Measurements from ENCODE around the gene CACNA1D.

The CACNA1D gene

DNA sequence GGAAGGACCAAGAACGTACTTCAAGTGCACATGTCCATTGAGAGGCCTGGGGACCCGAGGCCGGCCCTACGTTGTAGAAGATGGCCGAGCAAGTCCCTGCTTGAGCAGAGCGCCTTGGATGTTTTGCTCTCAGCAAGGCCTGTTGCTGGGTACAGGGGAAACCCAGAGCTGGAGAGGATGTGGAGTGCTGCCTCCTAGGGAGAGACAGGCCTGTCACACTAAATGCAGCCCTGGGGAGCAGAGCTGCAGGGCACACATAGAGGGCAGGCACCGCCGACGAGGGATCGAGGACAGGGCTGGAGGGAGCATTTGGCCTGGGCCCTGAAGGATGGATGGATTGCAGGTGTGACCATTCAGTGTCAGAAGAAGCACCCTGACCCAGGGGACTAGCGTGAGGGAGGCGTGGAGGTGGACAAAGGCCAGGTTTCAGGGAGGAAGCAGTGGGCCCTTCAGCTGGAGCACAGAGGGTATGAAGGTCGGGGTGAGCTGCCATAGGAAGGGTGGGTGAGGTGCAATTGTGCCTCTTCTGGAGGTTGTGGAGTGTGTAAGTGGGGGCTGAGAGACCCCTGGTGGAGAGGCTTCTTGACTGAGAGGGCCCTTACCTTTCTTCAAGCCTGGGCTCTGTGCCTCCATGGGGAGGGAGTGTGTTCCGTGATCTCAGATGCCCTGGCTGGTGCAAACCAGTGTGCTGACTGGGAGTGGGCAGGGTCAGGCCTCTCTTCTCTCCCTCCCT is 209.4 kb downstream of the CACNA1D start:
- DNase-seq (ENCODE audit: low spot score in 2 of 2) (peak in 1 of 2 donors; percentile 41), ATAC-seq (no peak)
- peaks cover 5% of the 10 kb centered on the region for H3K4me1 Mint-ChIP-seq
- H3K9me3 Mint-ChIP-seq = no peaks in the 10 kb centered on the region
- H3K36me3 Mint-ChIP-seq = no peaks in the 10 kb centered on the region
- no peak overlapping the region for H3K4me3 Mint-ChIP-seq
- H3K27ac Mint-ChIP-seq = no peak overlapping the region

DNA sequence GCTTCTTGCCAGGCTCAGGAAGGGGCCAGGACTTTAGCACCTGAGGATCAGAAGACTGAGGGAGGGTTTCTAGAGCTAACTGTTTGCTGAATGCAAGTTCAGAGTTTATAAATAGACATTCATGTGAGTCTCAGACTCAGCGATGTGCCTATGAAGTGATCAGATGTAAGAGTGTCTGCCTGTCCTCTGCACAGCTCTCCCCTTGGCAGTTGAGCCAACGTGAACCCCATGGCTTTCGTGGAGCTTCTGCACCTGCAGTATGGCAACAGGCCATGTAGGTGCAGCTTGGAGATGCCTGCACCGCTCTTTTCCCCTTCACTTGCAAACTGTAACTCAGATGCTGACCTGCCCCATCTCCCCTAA is 209.9 kb downstream of the CACNA1D start:
- Mint-ChIP-seq H3K9me3 (no peaks in the 10 kb centered on the region), H3K4me1 (peaks cover 5% of the 10 kb centered on the region), H3K4me3 (no peak overlapping the region), H3K36me3 (no peaks in the 10 kb centered on the region), H3K27ac (no peak overlapping the region)
- DNase-seq (ENCODE audit: low spot score in 2 of 2) (no peak), ATAC-seq (no peak)

DNA sequence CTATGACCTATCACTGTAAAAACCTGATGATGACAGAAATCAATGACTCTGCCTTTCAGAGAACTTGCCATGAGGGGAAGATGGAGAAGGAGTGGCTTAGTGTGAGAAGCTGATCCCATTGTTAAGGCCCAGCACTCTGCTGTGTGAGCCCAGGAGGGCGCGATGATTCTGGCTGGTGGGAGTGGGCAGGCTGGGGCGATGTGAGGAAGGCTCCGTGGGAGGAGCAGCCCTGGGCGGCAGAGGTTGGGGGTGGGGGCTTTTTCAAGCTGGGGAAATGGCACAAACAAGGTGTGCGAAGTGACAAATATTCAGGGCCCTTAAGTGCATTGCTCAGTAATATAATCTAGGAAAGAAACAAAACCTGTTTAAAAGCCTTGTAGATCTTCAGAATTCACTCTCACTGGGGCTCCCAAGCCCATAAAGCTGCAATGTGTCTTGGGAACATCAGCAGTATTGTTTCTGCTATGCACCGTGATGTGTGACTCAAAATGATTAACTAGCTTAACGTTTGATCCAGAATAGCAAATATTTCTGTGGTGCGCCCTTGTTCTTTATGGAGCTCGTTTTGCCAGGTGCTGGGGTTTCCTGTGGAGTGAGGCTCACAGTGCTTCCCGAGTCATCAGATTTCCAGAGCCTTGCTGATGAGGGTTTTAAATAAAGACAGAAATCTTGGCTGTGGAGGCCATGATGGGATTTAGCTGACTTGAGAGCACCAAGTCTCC is 210.8 kb downstream of the CACNA1D start:
- H3K27ac Mint-ChIP-seq = no peak overlapping the region
- no peaks in the 10 kb centered on the region for H3K36me3 Mint-ChIP-seq
- H3K4me3 Mint-ChIP-seq = no peak overlapping the region
- DNase-seq (ENCODE audit: low spot score in 2 of 2) = peak in 1 of 2 donors; percentile 23
- H3K9me3 Mint-ChIP-seq = no peaks in the 10 kb centered on the region
- ATAC-seq = no peak
- H3K4me1 Mint-ChIP-seq = peaks cover 9% of the 10 kb centered on the region

DNA sequence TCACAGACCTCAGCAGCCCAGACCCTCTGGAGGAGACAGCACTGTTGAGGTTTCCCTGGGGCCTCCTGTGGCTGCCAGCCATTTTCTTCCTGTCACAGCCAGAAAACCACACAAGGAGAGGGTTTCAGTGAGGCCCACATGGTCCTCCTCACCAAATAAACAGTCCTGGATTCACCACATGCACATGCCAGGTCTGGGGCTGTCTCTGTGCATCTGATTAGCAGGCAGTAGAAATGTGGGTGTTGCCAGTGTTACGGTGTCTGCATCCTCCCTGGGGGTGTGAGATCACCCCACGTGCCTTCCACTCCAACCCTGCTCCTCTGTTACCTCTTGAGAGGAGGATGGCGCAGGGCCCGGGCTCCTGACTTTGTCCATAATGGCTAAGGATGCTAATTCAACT is 211.4 kb downstream of the CACNA1D start:
- peak; percentile 40 for ATAC-seq
- no peaks in the 10 kb centered on the region for H3K36me3 Mint-ChIP-seq
- peaks cover 12% of the 10 kb centered on the region for H3K4me1 Mint-ChIP-seq
- no peaks in the 10 kb centered on the region for H3K9me3 Mint-ChIP-seq
- peak in 1 of 2 donors; percentile 23 for DNase-seq (ENCODE audit: low spot score in 2 of 2)
- H3K27ac Mint-ChIP-seq = no peak overlapping the region
- H3K4me3 Mint-ChIP-seq = no peak overlapping the region

DNA sequence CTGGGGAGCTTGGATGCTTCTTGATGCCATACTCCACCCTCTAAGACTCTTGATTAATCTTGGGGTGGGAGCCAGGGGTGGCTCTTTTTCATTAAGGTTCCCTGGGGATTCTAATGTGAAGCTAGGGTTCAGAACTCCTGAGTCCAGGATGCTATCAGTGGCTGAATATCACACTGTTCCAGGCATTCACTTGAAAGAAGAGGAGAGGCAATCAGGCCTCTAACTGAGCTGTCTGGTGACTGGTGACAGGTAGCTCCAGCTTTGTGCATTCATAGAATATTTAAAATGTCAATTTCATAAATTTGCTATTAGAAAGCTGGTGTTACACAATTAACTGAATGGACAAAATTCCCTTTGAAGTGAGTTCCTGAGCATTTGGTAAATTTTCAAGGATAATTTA is 212.8 kb downstream of the CACNA1D start:
- DNase-seq (ENCODE audit: low spot score in 2 of 2) (peak in 1 of 2 donors; percentile 33), ATAC-seq (no peak)
- Mint-ChIP-seq H3K4me1 (peaks cover 12% of the 10 kb centered on the region), H3K4me3 (no peak overlapping the region), H3K36me3 (no peaks in the 10 kb centered on the region), H3K9me3 (no peaks in the 10 kb centered on the region), H3K27ac (no peak overlapping the region)

DNA sequence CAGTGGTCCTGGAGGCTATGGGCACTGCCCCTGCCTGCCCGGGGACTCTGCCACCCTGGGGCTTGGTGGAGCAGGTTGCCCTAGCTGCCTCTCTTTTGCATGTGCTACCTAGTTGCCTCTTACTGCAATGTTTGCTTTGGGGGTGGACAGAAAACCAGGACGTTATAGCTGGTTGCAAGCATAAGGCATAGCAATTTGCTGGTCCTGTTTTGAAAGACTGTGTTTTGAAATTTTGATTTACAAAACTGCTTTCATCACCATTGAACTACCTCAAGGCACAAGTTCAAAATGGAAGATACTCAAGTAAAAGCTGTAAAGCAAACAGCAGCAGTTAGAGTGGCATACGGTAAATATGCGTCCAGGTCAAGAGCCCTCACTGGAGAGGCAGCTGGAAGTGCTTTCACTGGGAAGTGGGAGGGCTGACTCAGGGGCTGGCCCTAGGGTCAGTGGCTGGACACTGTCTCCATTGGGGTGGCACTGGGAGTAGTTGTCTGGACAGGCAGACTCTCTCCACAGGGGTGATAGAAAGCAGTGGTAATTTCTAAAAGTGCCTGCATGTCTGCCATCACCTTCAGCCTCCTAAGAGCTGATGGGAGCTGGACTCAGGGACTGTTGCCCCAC is 213.7 kb downstream of the CACNA1D start:
- Mint-ChIP-seq H3K36me3 (no peaks in the 10 kb centered on the region), H3K4me1 (peaks cover 18% of the 10 kb centered on the region), H3K4me3 (no peak overlapping the region), H3K27ac (no peak overlapping the region), H3K9me3 (no peaks in the 10 kb centered on the region)
- no peak for ATAC-seq
- DNase-seq (ENCODE audit: low spot score in 2 of 2) = peak in 1 of 2 donors; percentile 32

DNA sequence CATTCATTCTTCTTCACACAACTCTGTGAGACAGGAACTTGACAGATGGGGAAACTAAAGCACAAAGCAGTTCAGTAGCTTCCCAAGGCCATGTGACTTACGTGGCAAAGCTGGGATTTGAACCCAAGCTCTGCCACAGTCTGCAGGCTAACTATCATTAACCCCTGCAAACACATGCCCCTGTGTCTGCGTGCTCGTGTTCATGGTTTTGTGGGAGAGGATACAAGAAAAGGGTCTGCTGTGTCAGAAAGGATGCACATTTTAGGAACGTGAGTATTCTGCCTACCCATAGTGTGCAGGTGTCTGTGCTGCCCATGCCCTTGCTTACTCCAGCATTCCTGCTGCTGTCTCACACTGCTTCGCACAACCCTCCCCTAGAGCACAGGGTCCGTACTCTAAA is 214.8 kb downstream of the CACNA1D start:
- no peaks in the 10 kb centered on the region for H3K36me3 Mint-ChIP-seq
- ATAC-seq = no peak
- DNase-seq (ENCODE audit: low spot score in 2 of 2) = no peak
- H3K4me1 Mint-ChIP-seq = peaks cover 18% of the 10 kb centered on the region
- H3K4me3 Mint-ChIP-seq = no peak overlapping the region
- H3K9me3 Mint-ChIP-seq = no peaks in the 10 kb centered on the region
- H3K27ac Mint-ChIP-seq = no peak overlapping the region

DNA sequence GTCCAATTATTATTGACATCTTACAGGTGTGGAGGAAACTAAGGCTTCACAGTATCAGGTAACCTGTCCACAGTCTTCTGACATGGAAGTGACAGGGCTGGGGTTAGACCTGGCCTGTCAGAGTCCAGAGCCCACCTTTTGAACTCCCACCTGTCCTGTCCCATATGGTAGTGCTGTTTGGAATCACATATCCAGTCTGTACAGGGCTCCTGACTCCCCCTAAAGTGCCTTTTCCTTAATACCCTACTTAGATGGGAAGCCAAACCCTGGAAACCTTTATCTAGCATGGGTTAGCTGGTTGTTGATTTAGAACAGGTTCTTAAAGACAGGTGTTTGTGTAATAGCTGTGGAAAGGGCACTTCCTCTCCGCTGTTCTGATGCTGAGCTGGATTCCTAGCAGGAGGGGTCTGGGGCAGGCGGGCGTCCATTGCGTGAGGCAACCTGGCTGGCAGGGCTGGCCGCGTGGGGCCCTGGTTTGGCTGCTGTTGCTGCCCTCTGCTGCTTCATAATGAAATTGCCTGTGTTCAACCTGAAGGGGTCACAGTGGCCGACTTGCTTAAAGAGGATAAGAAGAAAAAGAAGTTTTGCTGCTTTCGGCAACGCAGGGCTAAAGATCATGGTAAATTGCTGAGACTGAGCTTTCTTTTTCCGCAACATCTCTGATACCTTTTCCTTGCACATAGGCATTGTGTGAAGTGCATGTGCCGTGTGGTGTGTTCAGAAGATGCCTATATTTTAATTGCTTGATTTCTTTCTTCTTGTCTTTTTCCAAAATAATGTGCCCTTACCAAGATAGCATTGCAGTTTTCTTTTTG is 215.7 kb downstream of the CACNA1D start:
- Mint-ChIP-seq H3K36me3 (no peaks in the 10 kb centered on the region), H3K9me3 (no peaks in the 10 kb centered on the region), H3K4me3 (no peak overlapping the region), H3K27ac (no peak overlapping the region), H3K4me1 (peaks cover 13% of the 10 kb centered on the region)
- ATAC-seq (peak; percentile 75), DNase-seq (ENCODE audit: low spot score in 2 of 2) (peak; percentile 45 to 76)

DNA sequence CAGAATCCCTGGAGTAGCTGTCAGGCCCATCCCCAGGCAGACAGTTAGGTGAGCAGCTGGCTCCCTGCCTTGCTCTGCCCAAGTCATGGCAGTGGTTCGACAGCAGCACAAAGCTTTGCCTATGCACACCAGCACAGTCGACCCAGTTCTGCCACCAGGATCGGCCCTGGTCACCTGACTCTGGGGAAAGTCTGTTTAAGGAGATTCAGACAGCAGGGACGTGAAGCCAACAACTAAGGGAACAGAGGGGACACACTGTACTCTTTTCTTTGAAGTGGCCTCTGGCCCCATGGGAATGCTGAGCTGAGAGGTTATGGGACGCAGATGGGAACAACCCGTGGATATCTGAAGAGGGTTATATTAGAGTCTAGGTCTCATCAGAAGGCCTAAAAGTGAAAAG is 217.0 kb downstream of the CACNA1D start:
- no peak for DNase-seq (ENCODE audit: low spot score in 2 of 2)
- Mint-ChIP-seq H3K9me3 (no peaks in the 10 kb centered on the region), H3K4me3 (no peak overlapping the region), H3K4me1 (peaks cover 12% of the 10 kb centered on the region), H3K36me3 (no peaks in the 10 kb centered on the region), H3K27ac (peak overlapping the region; percentile 3)
- no peak for ATAC-seq

DNA sequence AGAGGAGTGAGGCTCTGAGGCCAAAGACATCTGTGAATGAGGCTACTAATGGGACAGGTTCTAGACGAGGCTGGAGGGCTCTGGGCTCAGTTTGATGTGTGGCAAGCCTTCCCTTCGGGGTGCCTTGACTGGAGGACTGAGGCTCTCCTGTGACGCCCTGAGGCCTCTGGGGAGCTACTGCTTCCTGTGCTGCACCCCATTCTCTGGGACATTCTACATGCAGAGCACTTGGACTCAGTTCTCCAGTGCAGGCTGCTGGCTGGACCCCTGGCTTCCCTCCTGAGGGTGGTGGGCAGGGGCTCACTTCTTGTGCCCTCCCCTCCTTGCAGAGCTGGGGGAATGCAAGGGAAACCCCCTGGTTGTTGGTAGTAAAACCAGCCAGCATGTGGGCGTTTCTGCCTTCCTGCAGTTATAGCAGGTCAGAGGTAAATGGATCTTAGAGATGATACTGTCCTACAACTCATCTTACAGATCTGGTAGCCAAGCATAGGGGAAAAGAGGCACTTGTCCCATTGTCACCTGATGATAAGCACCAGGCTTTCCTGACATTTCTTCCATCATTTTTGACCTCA is 218.5 kb downstream of the CACNA1D start:
- ATAC-seq (peak; percentile 62), DNase-seq (ENCODE audit: low spot score in 2 of 2) (no peak)
- H3K4me1 Mint-ChIP-seq = peaks cover 12% of the 10 kb centered on the region
- no peaks in the 10 kb centered on the region for H3K9me3 Mint-ChIP-seq
- H3K4me3 Mint-ChIP-seq = no peak overlapping the region
- no peaks in the 10 kb centered on the region for H3K36me3 Mint-ChIP-seq
- H3K27ac Mint-ChIP-seq = peak overlapping the region; percentile 20

DNA sequence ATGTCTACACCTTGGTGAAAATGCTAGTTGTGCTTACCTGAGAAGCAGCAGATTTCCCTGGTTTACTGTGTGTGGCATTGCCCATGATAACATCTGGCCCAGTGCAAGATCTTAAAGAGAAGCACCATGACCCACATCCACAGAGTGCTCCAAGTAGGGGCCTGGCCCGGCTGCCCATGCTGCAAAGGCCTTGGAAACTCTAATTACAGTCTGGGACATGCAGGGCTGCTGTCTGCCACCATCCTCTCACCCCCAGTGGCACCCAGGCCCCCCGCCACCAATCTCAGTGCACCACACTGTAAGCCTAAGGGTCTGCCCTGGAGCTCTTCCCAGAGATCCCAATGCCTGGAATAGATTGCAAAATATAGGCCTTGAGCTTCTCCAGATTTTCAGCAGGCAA is 219.2 kb downstream of the CACNA1D start:
- no peaks in the 10 kb centered on the region for H3K36me3 Mint-ChIP-seq
- H3K9me3 Mint-ChIP-seq = no peaks in the 10 kb centered on the region
- no peak overlapping the region for H3K27ac Mint-ChIP-seq
- DNase-seq (ENCODE audit: low spot score in 2 of 2) (no peak), ATAC-seq (no peak)
- no peak overlapping the region for H3K4me3 Mint-ChIP-seq
- H3K4me1 Mint-ChIP-seq = peaks cover 12% of the 10 kb centered on the region

DNA sequence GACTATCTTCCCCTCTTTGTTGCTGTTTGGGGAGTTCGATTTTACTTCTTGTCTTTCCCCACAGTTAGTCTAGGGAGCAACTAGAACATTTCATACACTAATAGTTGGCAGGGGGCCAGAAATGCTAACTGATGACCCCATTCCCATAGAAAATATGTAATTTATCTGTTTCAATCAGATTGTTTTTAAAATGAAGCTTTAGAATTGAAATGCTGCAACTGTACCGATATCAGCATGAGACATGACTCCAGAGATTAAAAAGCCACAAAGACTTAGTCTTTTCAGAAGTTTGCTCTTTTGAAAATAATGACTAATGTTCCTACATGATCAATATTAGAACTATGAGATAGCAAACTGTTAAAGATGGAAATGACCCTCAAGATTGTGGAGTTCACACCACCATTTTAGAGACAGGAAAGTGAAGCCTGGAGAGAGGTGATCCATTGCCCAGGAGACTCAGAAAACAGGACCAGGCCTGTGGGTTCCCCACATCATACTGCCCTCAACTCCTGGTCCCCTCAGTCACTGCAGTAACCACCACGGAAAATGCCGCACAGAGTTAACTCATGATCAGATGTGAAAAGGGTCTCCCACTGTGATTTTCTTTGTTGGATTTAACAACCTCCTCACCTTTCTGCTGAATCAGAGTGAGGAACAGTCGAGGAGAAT is 221.5 kb downstream of the CACNA1D start:
- peaks cover 5% of the 10 kb centered on the region for H3K4me1 Mint-ChIP-seq

DNA sequence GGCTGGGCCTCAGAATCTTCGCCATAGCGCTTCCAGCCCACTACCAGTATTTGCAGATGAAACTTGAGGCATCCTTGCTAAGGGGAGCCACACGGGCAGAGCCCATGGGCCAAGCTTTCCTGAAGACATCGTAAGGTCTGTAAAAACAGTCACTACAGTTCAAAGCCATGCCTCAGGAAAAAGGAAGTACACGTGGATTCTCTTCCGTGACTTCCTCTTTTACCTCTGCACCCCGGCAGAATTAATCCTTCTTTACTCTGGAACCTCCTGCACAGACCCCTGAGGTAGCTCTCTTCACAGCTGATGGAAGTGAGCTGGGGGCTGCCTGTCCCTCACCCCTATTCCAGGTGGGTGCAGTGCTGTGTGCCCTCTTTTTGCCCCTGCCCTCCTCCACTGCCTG is 222.6 kb downstream of the CACNA1D start:
- Mint-ChIP-seq H3K9me3 (no peaks in the 10 kb centered on the region), H3K36me3 (no peaks in the 10 kb centered on the region), H3K4me3 (no peak overlapping the region), H3K27ac (peak overlapping the region; percentile 0), H3K4me1 (peaks cover 11% of the 10 kb centered on the region)
- DNase-seq (ENCODE audit: low spot score in 2 of 2) (no peak), ATAC-seq (no peak)

More for the DNA sequence above, 221.5 kb downstream of the CACNA1D start:
- ATAC-seq (peak; percentile 49), DNase-seq (ENCODE audit: low spot score in 2 of 2) (no peak)
- Mint-ChIP-seq H3K27ac (peak overlapping the region; percentile 43), H3K4me3 (no peak overlapping the region), H3K9me3 (no peaks in the 10 kb centered on the region), H3K36me3 (no peaks in the 10 kb centered on the region)

DNA sequence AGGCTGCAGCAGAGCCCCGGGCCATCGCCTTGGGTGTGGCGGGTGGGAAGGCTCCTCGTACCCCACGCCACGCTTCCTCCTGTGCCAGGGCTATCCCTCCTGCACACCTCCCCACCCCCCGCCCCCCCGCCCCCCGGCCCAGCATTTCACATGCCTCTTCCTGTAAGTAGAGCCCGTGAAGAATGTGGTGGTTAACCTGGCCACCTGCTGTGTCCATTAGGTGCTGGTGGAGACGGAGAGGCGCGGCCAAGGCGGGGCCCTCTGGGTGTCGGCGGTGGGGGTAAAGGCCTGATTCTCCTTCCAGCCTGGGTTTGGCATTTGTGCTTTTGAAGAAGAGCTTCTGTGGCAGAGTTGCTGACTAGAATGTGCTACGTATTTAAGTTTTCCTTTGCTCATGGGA is 224.1 kb downstream of the CACNA1D start:
- no peak for ATAC-seq
- peaks cover 5% of the 10 kb centered on the region for H3K4me1 Mint-ChIP-seq
- H3K9me3 Mint-ChIP-seq = no peaks in the 10 kb centered on the region
- no peak overlapping the region for H3K4me3 Mint-ChIP-seq
- H3K27ac Mint-ChIP-seq = no peak overlapping the region
- no peak for DNase-seq (ENCODE audit: low spot score in 2 of 2)
- H3K36me3 Mint-ChIP-seq = no peaks in the 10 kb centered on the region
